ENCODE results near the gene MYBPHL.
A peak's percentile ranks its signal among the peaks of the same experiment; 100 is the strongest.

Gene MYBPHL

GRCh38 chr1:109281680-109282496 is 24.9 kb downstream of the MYBPHL start:
- DNase-seq (ENCODE audit: low read depth), result no peak

DNA sequence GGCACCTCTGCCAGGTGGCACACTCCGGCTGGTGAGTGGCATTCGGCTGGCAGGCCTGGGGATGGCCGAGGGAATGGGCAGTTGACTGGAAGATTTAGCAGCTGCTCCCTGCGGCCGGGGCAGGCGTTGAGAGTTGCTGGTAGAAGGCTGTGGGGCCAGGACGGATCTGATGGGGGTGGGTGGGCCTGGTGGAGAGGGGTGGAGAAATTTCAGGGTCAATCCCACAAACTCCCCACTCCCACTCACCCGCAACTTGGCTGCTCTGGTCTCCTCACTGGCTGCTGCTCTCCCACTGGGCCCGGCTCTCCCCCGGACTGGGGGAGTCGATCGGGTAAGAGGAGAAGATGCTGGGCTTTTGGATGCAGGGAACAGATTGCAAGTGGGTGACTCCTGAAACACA is 25.9 kb downstream of the MYBPHL start:
- no peak for DNase-seq (ENCODE audit: low read depth)

- DNase-seq (ENCODE audit: low read depth), result no peak
Observed at GRCh38 chr1:109279615-109280278, 27.1 kb downstream of the MYBPHL start.

- DNase-seq (ENCODE audit: low read depth), result peak; percentile 19
Observed at GRCh38 chr1:109277434-109278204, 29.2 kb downstream of the MYBPHL start.

GRCh38 chr1:109275706-109276345 is 31.0 kb downstream of the MYBPHL start:
- DNase-seq (ENCODE audit: low read depth), result no peak

DNA sequence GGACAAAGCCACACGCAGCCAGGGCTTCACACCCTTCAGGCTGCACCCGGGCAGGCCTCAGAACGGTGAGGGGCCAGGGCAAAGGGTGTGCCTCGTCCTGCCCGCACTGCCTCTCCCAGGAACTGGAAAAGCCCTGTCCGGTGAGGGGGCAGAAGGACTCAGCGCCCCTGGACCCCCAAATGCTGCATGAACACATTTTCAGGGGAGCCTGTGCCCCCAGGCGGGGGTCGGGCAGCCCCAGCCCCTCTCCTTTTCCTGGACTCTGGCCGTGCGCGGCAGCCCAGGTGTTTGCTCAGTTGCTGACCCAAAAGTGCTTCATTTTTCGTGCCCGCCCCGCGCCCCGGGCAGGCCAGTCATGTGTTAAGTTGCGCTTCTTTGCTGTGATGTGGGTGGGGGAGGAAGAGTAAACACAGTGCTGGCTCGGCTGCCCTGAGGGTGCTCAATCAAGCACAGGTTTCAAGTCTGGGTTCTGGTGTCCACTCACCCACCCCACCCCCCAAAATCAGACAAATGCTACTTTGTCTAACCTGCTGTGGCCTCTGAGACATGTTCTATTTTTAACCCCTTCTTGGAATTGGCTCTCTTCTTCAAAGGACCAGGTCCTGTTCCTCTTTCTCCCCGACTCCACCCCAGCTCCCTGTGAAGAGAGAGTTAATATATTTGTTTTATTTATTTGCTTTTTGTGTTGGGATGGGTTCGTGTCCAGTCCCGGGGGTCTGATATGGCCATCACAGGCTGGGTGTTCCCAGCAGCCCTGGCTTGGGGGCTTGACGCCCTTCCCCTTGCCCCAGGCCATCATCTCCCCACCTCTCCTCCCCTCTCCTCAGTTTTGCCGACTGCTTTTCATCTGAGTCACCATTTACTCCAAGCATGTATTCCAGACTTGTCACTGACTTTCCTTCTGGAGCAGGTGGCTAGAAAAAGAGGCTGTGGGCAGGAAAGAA is 32.0 kb downstream of the MYBPHL start:
- no peak for DNase-seq (ENCODE audit: low read depth)

- DNase-seq (ENCODE audit: low read depth), result no peak
Observed at GRCh38 chr1:109273570-109274288, 33.1 kb downstream of the MYBPHL start.

GRCh38 chr1:109272831-109273547 is 33.8 kb downstream of the MYBPHL start:
- DNase-seq (ENCODE audit: low read depth), result no peak

GRCh38 chr1:109272021-109272799 is 34.6 kb downstream of the MYBPHL start:
- DNase-seq (ENCODE audit: low read depth), result no peak

GRCh38 chr1:109271458-109271857 is 35.4 kb downstream of the MYBPHL start:
- no peak for DNase-seq (ENCODE audit: low read depth)

DNA sequence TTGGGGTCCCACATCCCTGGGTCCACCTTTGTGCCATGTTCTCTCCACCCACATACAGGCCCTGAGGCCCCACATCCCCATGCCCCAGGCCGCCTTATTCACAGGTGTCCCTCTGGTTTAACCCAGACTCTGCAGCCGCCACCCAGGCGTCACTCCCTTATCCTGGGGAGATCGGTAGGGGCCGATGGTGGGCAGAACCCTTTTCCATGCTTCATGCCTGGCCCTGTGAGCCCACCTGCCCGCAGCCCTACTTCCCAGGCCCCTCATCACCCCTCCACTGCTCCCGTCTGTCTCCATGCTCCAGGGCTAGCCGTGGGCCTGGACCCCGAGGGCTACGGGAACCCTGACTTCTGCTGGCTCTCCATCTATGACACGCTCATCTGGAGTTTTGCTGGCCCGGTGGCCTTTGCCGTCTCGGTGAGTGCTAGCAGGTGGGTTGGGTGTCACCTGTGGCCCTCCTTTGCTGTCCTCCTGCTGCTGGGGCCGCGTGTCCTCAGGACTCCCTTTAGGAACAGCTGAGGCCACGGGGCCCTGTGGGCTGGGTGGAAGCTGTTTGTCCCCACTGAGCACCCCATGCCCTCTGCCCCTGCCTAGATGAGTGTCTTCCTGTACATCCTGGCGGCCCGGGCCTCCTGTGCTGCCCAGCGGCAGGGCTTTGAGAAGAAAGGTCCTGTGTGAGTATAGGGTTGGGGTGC is 36.0 kb downstream of the MYBPHL start:
- DNase-seq (ENCODE audit: low read depth), result no peak

- DNase-seq (ENCODE audit: low read depth), result no peak
Observed at GRCh38 chr1:109269981-109270622, 36.7 kb downstream of the MYBPHL start.

GRCh38 chr1:109269212-109269980 is 37.4 kb downstream of the MYBPHL start:
- DNase-seq (ENCODE audit: low read depth), result no peak

DNA sequence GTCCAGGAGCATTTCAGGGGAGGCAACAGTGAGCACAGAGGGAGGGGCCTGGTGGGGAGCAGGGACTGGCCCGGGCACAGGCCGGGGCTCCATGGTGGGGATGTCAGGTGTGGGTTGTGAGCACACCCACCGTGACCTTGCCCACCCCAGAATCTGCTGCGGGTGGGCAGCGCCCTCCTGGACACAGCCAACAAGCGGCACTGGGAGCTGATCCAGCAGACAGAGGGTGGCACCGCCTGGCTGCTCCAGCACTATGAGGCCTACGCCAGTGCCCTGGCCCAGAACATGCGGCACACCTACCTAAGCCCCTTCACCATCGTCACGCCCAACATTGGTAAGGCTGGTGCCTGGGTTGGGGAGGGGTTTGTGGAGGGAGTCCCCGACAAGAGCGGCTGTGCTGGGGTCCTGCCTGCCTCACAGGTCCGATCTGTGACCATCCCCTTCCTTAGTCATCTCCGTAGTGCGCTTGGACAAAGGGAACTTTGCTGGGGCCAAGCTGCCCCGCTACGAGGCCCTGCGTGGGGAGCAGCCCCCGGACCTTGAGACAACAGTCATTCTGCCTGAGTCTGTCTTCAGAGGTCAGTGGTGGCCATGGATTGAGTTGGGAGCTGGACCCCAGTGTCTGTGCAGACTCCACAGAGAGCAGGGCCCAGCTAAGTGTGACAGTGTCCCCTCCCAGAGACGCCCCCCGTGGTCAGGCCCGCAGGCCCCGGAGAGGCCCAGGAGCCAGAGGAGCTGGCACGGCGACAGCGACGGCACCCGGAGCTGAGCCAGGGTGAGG is 38.2 kb downstream of the MYBPHL start:
- no peak for DNase-seq (ENCODE audit: low read depth)

DNA sequence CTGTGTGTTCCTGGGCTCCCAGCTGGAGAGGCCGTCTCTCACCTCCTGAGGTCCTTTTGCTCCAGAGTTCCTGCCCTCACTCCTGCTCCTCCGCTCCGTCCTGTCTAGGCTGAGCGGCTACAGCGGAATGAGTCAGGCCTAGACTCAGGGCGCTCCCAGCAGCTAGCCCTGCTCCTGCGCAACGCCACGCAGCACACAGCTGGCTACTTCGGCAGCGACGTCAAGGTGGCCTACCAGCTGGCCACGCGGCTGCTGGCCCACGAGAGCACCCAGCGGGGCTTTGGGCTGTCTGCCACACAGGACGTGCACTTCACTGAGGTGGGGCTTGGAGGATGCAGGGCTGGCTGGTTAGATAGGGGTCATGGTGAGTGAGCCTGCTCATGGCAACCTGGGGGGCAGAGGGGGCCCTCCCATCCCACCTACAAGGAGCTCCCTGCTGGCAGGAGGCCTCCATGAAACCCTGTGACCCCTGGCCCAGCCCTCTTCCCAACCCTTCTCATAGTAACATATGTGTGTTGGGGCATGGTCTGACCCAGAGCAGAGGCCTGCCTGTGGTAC is 39.0 kb downstream of the MYBPHL start:
- no peak for DNase-seq (ENCODE audit: low read depth)

GRCh38 chr1:109266965-109267364 is 39.8 kb downstream of the MYBPHL start:
- no peak for DNase-seq (ENCODE audit: low read depth)
